HepG2 (cell line): ENCODE data around the gene CNRIP1. TPM values are rescaled to one million over a fixed set of nuclear protein-coding genes. Genes with fewer than 3 reads are reported as not detected.

Source experiments
- ATAC-seq: fragments of 200-7000 bp; cut with Tn5 transposase; 3 replicates; pipeline ENCODE4 v1.9.1; 2020; ENCODE audit warnings: mild to moderate bottlenecking, moderate library complexity
- BruUV-seq: library from RNA; stranded (reverse); fragments of 400-500 nt; replicated peaks from 2 replicates; lab custom pipeline; 2021; lab: Mats Ljungman, UMichigan
- CTCF ChIA-PET: fragments of 300-600 bp; formaldehyde crosslinking; extraction: SDS; loops from one replicate; lab custom pipeline; 2021; ENCODE audit warnings: low total read pairs, inconsistent platforms, low intra/inter-chr PET ratio; lab: Yijun Ruan, JAX
- POLR2A ChIA-PET: fragments of 350-600 bp; sonication (Branson Sonifier 250); formaldehyde crosslinking; loops from one replicate; lab custom pipeline; 2020; ENCODE audit warnings: antibody characterized with exemption, inconsistent platforms; lab: Yijun Ruan, JAX
- DNase-seq: peaks from one replicate; pipeline ENCODE4 v3.0.0-alpha.2; 2015; ENCODE audit warnings: low spot score
- FAIRE-seq: peaks from 3 replicates; lab custom pipeline; 2011; peaks lifted over from hg19 to GRCh38; lab: Jason Lieb, UNC
- H2AFZ ChIP-seq: one replicate; pipeline ENCODE4 v1.6.1; 2011; ENCODE audit warnings: low read length, inconsistent platforms
- H3K27ac ChIP-seq: fragments of 300-600 bp; 3 replicates; pipeline ENCODE4 v1.8.0; 2011; ENCODE audit warnings: mixed run types, mild to moderate bottlenecking, mixed read lengths, low read length, inconsistent platforms; ENCODE audit not compliant: insufficient read depth; ENCODE audit errors: extremely low read length
- H3K27me3 ChIP-seq, 2 experiments: fragments of 200-600 bp in 1 of 2; 2 replicates in 1 of 2; 3 replicates in 1 of 2; pipeline versions ENCODE4 v1.6.0 to v1.8.0; 2011; ENCODE audit warnings: low read length in 2 of 2, mild to moderate bottlenecking in 2 of 2, moderate library complexity in 2 of 2, inconsistent platforms in 1 of 2; ENCODE audit not compliant: insufficient read depth in 2 of 2, control insufficient read depth in 1 of 2
- H3K36me3 ChIP-seq, 2 experiments: fragments of 200-600 bp in 1 of 2; replicated peaks in 1 of 2; 2 replicates in 1 of 2; 3 replicates in 1 of 2; pipeline versions ENCODE4 v1.5.1 to v1.8.0; 2011; ENCODE audit warnings: low read length in 2 of 2, inconsistent platforms in 1 of 2; ENCODE audit not compliant: insufficient read depth in 2 of 2, control insufficient read depth in 1 of 2
- H3K4me1 ChIP-seq: 2 replicates; pipeline ENCODE4 v1.5.1; 2012; ENCODE audit warnings: low read length, inconsistent platforms; ENCODE audit not compliant: insufficient read depth
- H3K4me2 ChIP-seq: 2 replicates; pipeline ENCODE4 v1.6.0; 2011; ENCODE audit warnings: low read depth, low read length, inconsistent platforms
- H3K4me3 ChIP-seq, 3 experiments: fragments of 200-600 bp in 1 of 3; sonication (generic), shearing (Covaris generic) in 1 of 3; replicated peaks in 1 of 3; 2 replicates each; pipeline ENCODE4 v1.5.1; 2011 to 2016; ENCODE audit warnings: low read length in 3 of 3, inconsistent platforms in 2 of 3, low read depth in 2 of 3, mild to moderate bottlenecking in 2 of 3, control low read depth in 1 of 3, mixed read lengths in 1 of 3; ENCODE audit not compliant: insufficient read depth in 1 of 3
- H3K79me2 ChIP-seq: one replicate; pipeline ENCODE4 v1.6.1; 2011; ENCODE audit warnings: low read length, inconsistent platforms; ENCODE audit not compliant: insufficient read depth
- H3K9ac ChIP-seq: 2 replicates; pipeline ENCODE4 v1.6.0; 2011; ENCODE audit warnings: mild to moderate bottlenecking, low read depth, low read length, inconsistent platforms; ENCODE audit not compliant: insufficient read depth
- H3K9me3 ChIP-seq: 2 replicates; pipeline ENCODE4 v1.5.1; 2012; ENCODE audit warnings: mild to moderate bottlenecking, low read length
- H4K20me1 ChIP-seq: 2 replicates; pipeline ENCODE4 v1.6.0; 2011; ENCODE audit warnings: inconsistent platforms, mild to moderate bottlenecking, low read length, moderate library complexity; ENCODE audit not compliant: insufficient read depth
- DDIT3 ChIP-seq: sonication (generic); formaldehyde crosslinking; IDR thresholded peaks from 2 replicates; pipeline ENCODE4 v1.4.0; 2020; ENCODE audit warnings: mild to moderate bottlenecking, missing genetic modification reagents
- E2F2 ChIP-seq: sonication (generic); formaldehyde crosslinking; IDR thresholded peaks from 2 replicates; pipeline ENCODE4 v1.4.0; 2020; ENCODE audit warnings: missing genetic modification reagents, borderline replicate concordance
- MEIS1 ChIP-seq: sonication (generic); formaldehyde crosslinking; IDR thresholded peaks from 2 replicates; pipeline ENCODE4 v1.9.0; 2021; ENCODE audit warnings: mild to moderate bottlenecking, missing genetic modification reagents, moderate library complexity, borderline replicate concordance
- NCOA1 ChIP-seq: sonication (generic); formaldehyde crosslinking; IDR thresholded peaks from 2 replicates; pipeline ENCODE4 v1.9.0; 2021; ENCODE audit warnings: missing genetic modification reagents
- NFYB ChIP-seq: sonication (generic); formaldehyde crosslinking; IDR thresholded peaks from 2 replicates; pipeline ENCODE4 v1.4.0; 2020; ENCODE audit warnings: missing genetic modification reagents
- ZBTB33 ChIP-seq: sonication (generic); formaldehyde crosslinking; IDR thresholded peaks from 2 replicates; pipeline ENCODE4 v1.4.0; 2020; ENCODE audit warnings: missing genetic modification reagents
- ZBTB7A ChIP-seq: sonication (generic); formaldehyde crosslinking; IDR thresholded peaks from 2 replicates; pipeline ENCODE4 v1.8.0; 2022; ENCODE audit warnings: mild to moderate bottlenecking, missing genetic modification reagents
- ZFP41 ChIP-seq: sonication (generic); formaldehyde crosslinking; IDR thresholded peaks from 2 replicates; pipeline ENCODE4 v1.4.0; 2020; ENCODE audit warnings: mild to moderate bottlenecking, missing genetic modification reagents, borderline replicate concordance
- ZNF235 ChIP-seq: sonication (generic); formaldehyde crosslinking; IDR thresholded peaks from 2 replicates; pipeline ENCODE4 v1.8.1; 2023; ENCODE audit warnings: mild to moderate bottlenecking, missing genetic modification reagents, borderline replicate concordance
- ZNF547 ChIP-seq: sonication (generic); formaldehyde crosslinking; IDR thresholded peaks from 2 replicates; pipeline ENCODE4 v1.5.1; 2020; ENCODE audit warnings: mild to moderate bottlenecking, missing genetic modification reagents
- WGBS: methylation state at CpG from one replicate; pipeline ENCODE4 v1.1.6; 2017; ENCODE audit warnings: low lambda C conversion rate; 5-methylcytosine and 5-hydroxymethylcytosine counted together
- in situ Hi-C: cut with HindIII; loops from 2 replicates; pipeline ENCODE4 v1.10.0; 2017; ENCODE audit warnings: low pct_unique_long_range_greater_than_20kb; ENCODE audit not compliant: extremely low pct_ligation_motif_present
- intact Hi-C: fragments of 100-400 bp; cut with micrococcal nuclease; formaldehyde crosslinking; loops from one replicate; pipeline ENCODE4 v1.10.0; 2022; ENCODE audit not compliant: unreplicated experiment
- polyA plus RNA-seq, 8 experiments: library from polyadenylated mRNA; depleted of rRNA in 3 of 8; stranded (reverse) in 7 of 8; unstranded in 1 of 8; fragments of >200 nt; fragmentation: Illumina TruSeq in 4 of 8; extraction: Trizol in 4 of 8; gene quantifications; 2 replicates each; pipeline versions ENCODE4 v1.2.1 to v1.2.3, GENCODE V29; 2011 to 2016; ENCODE audit warnings: low read depth in 4 of 8, missing spikeins in 1 of 8, mixed read lengths in 1 of 8; ENCODE audit not compliant: insufficient read depth in 1 of 8
- total RNA-seq, 5 experiments: library from RNA; depleted of rRNA; stranded (reverse); fragments of >200 nt; fragmentation: Illumina TruSeq; extraction: Trizol; gene quantifications; 2 replicates each; pipeline ENCODE4 v1.2.3, GENCODE V29; 2016; ENCODE audit warnings: low read depth in 1 of 5
- TF ChIP-seq, protein P1 (sequence below): sonication (generic); formaldehyde crosslinking; IDR thresholded peaks from 2 replicates; pipeline ENCODE4 v1.5.1; 2020; ENCODE audit warnings: mild to moderate bottlenecking, missing genetic modification reagents, borderline replicate concordance
- TF ChIP-seq, protein P2 (sequence below): sonication (generic); formaldehyde crosslinking; IDR thresholded peaks from 2 replicates; pipeline ENCODE4 v1.4.0; 2020; ENCODE audit warnings: missing genetic modification reagents
- TF ChIP-seq, protein P3 (sequence below): sonication (generic); formaldehyde crosslinking; IDR thresholded peaks from 2 replicates; pipeline ENCODE4 v1.5.1; 2020; ENCODE audit warnings: missing genetic modification reagents, mild to moderate bottlenecking, borderline replicate concordance

The CNRIP1 gene
- total and polyA plus RNA-seq, 2 of the 13 experiments (the other 11 are each of a cell fraction or from before 2014, with no cell fraction given) = not detected

DNA sequence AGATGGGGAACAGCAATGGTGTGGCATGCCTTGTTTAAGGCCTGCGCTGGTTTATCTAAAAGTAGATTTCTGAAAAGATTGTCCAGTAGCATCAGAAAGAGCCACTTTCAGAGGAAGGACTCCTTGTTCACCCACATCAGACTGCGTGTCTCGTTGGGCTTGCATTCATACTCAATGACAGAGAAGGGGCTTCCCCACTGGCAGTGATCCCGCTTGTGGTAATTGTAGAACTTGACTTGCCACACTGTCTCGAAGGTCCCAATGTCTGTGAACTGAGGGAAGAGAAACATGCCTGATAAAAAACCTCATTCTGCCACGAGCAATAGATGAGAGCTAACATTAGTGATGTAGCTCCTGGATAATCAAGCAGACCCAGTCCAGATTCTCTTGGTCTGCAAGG lies 26.0 kb downstream of the CNRIP1 start:
- POLR2A ChIA-PET = interaction anchor here (1.6 kb wide), 1 partner anchor 41 kb away, joined by 4 read pairs; the partner anchor contains the start of gene PPP3R1
- H3K4me2 ChIP-seq = no peak overlapping the region
- H3K9ac ChIP-seq = no peak overlapping the region
- ATAC-seq (no peak), DNase-seq (no peak), FAIRE-seq (no peak)
- no peaks in the 10 kb centered on the region for H3K79me2 ChIP-seq
- no peaks in the 10 kb centered on the region for H4K20me1 ChIP-seq
- intact Hi-C loops = loop anchor here (10.0 kb wide), 1 partner anchor 259 kb away; no protein-coding TSS in a partner anchor
- no peak overlapping the region for H3K4me3 ChIP-seq
- H3K36me3 ChIP-seq = no peaks in the 10 kb centered on the region
- no peak overlapping the region for H2AFZ ChIP-seq
- 22% methylated on average over 6 of the region's 6 CpGs for WGBS
- CTCF ChIA-PET = no interaction called here
- in situ Hi-C loops = loop anchor here (5.0 kb wide), 1 partner anchor 171 kb away; no protein-coding TSS in a partner anchor
- H3K27me3 ChIP-seq = no peaks in the 10 kb centered on the region
- no peaks in the 10 kb centered on the region for H3K4me1 ChIP-seq
- H3K27ac ChIP-seq = no peak overlapping the region
- no TSS peak for BruUV-seq
- H3K9me3 ChIP-seq = no peaks in the 10 kb centered on the region
- TF ChIP-seq ZBTB7A (no peak), ZNF235 (CRISPR knock-in tag) (no peak), E2F2 (CRISPR knock-in tag) (no peak), ZBTB33 (no peak), ZNF547 (CRISPR knock-in tag) (no peak), NFYB (CRISPR knock-in tag) (no peak), DDIT3 (CRISPR knock-in tag) (no peak), MEIS1 (CRISPR knock-in tag) (no peak), NCOA1 (CRISPR knock-in tag) (no peak), ZFP41 (CRISPR knock-in tag) (no peak)
- TF ChIP-seq, protein P1, sequence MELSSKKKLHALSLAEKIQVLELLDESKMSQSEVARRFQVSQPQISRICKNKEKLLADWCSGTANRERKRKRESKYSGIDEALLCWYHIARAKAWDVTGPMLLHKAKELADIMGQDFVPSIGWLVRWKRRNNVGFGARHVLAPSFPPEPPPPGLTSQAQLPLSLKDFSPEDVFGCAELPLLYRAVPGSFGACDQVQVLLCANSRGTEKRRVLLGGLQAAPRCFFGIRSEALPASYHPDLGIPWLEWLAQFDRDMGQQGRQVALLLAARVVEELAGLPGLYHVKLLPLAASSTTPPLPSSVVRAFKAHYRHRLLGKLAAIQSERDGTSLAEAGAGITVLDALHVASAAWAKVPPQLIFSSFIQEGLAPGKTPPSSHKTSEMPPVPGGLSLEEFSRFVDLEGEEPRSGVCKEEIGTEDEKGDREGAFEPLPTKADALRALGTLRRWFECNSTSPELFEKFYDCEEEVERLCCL (CRISPR knock-in tag) = no peak
- TF ChIP-seq, protein P2, sequence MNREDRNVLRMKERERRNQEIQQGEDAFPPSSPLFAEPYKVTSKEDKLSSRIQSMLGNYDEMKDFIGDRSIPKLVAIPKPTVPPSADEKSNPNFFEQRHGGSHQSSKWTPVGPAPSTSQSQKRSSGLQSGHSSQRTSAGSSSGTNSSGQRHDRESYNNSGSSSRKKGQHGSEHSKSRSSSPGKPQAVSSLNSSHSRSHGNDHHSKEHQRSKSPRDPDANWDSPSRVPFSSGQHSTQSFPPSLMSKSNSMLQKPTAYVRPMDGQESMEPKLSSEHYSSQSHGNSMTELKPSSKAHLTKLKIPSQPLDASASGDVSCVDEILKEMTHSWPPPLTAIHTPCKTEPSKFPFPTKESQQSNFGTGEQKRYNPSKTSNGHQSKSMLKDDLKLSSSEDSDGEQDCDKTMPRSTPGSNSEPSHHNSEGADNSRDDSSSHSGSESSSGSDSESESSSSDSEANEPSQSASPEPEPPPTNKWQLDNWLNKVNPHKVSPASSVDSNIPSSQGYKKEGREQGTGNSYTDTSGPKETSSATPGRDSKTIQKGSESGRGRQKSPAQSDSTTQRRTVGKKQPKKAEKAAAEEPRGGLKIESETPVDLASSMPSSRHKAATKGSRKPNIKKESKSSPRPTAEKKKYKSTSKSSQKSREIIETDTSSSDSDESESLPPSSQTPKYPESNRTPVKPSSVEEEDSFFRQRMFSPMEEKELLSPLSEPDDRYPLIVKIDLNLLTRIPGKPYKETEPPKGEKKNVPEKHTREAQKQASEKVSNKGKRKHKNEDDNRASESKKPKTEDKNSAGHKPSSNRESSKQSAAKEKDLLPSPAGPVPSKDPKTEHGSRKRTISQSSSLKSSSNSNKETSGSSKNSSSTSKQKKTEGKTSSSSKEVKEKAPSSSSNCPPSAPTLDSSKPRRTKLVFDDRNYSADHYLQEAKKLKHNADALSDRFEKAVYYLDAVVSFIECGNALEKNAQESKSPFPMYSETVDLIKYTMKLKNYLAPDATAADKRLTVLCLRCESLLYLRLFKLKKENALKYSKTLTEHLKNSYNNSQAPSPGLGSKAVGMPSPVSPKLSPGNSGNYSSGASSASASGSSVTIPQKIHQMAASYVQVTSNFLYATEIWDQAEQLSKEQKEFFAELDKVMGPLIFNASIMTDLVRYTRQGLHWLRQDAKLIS = no peak
- TF ChIP-seq, protein P3, sequence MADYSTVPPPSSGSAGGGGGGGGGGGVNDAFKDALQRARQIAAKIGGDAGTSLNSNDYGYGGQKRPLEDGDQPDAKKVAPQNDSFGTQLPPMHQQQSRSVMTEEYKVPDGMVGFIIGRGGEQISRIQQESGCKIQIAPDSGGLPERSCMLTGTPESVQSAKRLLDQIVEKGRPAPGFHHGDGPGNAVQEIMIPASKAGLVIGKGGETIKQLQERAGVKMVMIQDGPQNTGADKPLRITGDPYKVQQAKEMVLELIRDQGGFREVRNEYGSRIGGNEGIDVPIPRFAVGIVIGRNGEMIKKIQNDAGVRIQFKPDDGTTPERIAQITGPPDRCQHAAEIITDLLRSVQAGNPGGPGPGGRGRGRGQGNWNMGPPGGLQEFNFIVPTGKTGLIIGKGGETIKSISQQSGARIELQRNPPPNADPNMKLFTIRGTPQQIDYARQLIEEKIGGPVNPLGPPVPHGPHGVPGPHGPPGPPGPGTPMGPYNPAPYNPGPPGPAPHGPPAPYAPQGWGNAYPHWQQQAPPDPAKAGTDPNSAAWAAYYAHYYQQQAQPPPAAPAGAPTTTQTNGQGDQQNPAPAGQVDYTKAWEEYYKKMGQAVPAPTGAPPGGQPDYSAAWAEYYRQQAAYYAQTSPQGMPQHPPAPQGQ = no peak
